Stimulated activated CD8-positive, alpha-beta memory T cell treated with anti-CD3 and anti-CD28 coated beads, Interleukin-7, amount 100 ng/mL, for 1 hour (primary cell): ENCODE results near the gene ZBTB20.

Experiments used
- DNase-seq, 2 donors: peaks; one replicate each; pipeline ENCODE4 v3.0.0-alpha.2; 2020; ENCODE audit warnings: low read depth in 2 of 2

Gene ZBTB20

GRCh38 chr3:114408736-114409670 lies 738.1 kb downstream of the ZBTB20 start:
- DNase-seq, result no peak

DNA sequence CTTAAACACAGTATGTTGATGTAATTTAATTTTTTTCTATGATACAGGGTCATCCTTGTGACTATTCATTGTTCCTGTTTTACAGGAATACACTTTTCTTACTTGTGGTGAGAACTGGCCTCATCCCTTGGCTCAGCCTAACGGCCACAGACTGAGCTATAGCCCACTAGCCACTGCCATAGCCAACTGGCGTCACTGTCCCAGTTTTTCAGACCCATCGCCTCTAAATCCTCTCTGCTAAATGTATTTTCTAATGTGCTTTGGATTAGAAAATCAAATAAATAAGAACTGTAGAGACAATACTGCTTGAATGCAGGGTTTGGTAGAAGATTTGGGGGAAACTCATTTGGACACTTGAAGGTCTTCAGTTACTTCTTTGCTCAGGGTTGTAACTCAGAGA lies 740.2 kb downstream of the ZBTB20 start:
- DNase-seq, result no peak

DNA sequence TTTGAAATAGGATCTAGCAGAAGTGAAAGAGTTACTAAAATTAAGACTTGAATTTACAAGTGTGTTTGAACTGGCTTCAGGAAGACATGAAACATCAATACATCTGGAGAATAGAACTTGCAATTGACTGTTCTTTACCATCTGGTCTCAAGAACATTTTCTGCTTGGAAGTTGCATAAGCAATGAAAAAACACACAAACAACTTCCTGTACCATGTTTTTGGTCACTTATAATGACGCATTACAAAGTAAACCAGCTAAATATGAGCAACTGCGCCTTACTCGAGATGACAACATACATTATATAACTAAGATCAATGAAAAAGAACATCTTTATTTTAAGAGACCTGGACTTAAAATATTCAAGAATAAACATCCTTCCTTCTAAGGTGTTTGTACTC lies 740.8 kb downstream of the ZBTB20 start:
- DNase-seq, result no peak

DNA sequence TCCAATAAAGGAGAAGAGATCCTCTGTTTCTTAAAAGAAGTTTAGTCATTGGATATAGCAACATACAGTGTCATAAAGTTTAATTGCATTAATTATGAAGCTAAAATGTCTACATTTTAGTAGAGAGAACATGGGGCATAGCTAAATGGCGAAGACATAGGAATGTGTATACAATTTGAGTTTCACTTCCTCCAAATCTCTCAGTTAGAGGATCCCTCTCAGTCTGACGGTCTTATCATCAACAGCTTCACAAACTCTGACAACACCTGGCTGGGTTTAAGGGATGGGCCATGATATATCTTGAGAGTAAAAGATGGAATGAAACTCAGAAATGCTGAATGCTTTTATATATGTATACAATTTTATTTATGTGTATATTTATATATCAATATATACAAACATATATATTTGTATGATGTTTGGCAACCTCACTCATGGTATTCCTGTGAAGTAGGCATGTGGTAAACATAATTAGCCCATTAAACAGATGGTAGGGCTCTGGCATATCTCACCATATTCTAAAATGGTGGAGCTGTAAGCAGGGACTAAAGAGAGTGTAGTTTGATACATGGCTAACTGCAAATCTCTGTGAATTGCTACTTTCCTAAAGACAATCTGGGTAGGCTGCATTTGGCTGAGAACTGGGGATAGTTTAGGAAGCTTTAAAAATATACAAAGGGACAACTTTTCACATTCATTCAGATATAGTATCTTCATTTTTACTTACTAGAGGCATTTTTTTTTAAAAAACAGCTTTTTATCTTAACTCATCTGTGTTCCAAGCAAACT lies 741.7 kb downstream of the ZBTB20 start:
- DNase-seq, result no peak

DNA sequence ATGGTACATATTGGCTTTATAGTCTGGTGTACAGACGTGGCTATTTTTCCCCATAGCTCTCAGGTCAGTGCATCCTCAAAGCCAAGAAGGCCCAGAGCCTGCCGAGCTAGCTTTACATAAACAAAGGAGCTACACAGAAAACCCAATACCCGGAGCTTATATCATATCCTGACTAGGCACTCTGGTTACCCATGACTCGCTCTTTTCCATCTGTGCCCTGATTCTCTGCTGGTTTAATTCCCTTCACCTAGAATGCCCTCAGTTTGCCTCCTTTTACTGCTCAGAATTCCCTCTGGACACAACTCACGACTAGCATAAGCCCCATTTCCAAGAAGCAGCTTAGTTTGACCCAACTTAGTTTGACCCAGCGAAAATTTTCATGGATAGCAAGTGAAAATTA lies 742.5 kb downstream of the ZBTB20 start:
- DNase-seq, result no peak

DNA sequence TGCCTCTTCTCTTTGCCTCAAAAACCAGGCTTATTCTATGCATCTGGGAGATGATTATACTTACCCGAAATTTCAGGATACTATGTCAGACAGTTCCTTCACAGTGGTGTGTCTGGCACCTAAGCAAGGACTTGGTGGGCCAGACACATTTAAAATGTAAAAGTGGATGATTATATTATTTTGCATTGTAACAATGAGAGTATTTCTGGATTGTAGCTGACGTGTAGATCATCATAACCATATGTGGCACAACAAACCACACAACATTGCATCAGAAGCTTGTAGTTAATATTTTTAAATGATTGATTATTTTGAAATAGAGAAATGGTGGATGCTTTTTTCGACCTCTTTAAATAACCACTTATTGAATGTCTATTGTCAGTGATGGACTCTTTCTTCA lies 744.2 kb downstream of the ZBTB20 start:
- DNase-seq, result no peak

DNA sequence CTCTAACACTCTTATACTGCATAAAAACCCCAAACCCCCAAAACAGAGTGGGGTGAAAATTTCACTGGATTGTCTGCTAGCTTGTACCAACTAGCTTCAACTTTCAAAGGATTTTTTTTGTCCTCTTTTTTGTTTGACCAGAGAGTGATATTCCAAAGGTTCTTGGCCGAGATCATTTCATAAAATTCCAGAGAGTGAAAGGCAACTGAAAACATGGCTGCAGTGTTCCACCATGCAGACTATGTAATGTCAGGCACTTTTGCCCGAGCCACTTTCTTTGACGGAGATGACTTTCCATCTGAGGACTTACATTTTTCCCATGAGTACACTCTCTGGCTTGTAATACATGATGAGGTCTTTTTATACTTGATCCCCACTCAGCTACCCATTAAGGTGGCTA lies 745.7 kb downstream of the ZBTB20 start:
- DNase-seq, result no peak

- no peak for DNase-seq
Measured at GRCh38 chr3:114400371-114400770, 746.7 kb downstream of the ZBTB20 start.

DNA sequence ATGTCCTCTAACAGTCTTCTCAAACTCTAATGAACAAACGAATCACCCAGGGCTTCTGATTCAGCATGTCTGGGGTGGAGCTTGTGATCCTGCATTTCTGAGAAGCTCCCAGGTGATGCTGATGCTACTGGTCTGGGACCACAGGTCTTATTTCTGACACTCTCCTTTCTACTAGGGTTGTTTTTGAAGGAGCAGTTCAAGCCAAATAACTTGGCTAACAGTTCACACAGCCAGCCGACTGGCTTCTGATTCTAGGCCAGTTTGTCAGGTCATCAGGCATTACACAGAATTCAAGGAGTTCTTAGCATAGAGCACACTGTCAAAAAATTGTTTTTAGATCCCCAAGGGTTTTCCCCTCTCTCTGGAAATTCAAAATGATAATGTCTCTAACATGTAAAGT lies 752.5 kb downstream of the ZBTB20 start:
- DNase-seq, result no peak

DNA sequence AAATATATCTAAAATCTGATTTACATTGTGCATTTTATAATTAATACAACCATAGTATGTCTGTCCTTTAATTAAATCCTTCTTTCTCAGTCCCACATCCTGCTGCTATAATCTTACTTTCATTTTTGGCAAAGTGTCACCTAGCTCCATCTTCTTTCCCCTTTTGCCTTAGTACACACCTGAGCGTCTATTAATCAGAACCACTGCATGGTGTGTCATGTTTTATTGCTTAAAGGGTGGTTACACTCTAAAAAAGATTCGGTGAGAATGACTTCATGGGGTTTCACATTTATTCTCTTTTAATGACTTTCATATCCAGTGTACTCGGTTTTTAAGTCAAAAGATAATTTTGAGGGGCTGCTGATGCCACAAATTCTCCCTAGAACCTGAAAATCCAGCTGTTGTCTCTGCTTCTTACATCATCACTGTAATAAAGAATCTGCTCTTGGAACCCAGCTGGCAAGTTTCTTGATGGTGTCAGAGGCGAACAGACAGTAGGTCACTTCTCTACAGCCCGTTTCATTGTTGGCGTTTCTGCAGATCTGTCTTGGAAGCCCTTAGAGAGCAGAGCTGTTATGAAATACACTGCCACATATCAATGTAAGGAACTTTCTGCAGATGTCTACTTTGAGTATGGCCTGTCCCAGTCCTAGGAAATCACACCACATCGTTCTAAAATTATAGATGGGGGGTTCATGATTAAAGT lies 753.6 kb downstream of the ZBTB20 start:
- no peak for DNase-seq

GRCh38 chr3:114392831-114393230 lies 754.3 kb downstream of the ZBTB20 start:
- DNase-seq, result no peak

DNA sequence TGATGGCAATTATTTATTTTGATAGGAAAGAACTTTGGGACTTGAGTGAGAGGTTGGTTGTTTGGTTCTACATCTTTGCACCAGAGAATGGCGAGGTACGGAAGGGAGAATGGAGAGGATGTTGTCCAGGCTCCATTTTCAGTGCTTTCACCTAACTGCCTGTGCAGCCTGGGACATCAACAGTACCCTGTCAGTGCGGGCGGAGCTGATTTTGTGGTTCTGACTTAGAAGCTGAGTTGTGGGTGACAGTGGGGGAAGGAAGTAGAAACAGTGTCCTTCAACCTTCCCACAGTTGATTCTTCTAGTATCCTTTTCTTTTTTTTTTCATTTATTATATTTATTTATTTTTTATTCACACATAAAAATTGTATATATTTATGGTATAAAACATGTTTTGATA lies 757.9 kb downstream of the ZBTB20 start:
- DNase-seq, result peak in 1 of 2 donors; percentile 3

DNA sequence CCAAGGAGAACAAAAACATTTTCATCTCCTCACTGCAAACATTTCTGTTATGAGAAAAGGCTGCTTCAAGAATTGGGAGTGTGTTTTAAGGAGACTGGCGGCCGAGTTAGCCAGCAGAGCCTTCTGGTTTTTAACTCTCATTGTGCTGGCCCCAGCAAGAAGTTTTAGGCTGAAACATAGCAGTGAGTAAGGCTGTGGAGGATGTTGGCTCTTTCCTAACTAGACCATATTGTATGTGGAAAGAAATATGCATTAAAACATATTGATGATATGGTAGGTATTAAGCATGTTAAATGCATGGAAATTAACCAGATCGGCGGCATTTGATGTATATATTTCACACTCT lies 762.6 kb downstream of the ZBTB20 start:
- DNase-seq, result no peak

DNA sequence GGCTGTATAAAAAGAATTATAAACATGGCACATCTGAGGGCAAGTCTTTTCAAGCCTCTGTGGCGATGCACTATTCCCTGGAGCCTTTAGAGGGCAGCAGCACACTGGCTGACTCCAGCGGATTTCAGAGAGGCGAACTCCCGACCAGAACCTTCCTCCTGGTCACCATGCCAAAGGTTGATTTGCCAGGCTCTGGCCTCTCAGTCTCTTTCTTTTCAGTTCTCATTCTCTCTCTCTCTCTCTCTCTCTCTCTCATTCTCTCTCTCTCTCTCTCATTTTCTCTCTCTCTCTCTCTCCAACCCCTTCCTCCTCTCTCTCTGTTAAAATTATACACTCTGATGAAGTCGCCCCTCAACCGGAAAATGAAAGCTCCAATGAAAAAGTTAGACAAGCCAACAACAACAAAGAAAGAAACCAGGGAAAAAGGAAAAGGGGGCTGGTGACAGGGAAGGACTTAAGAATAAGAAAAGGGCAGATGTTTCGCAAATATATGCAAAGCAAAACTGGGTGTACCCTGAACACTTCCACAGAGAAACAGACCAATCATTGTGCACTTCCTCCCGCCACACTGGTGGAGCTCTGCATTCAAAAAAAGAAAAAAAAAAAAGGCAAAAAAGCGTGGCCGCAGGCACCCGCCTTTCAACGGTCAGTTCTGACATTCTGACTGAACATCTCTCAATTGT lies 763.1 kb downstream of the ZBTB20 start:
- peak; percentile 25 to 36 for DNase-seq

GRCh38 chr3:114380233-114380651 lies 766.8 kb downstream of the ZBTB20 start:
- DNase-seq, result no peak

DNA sequence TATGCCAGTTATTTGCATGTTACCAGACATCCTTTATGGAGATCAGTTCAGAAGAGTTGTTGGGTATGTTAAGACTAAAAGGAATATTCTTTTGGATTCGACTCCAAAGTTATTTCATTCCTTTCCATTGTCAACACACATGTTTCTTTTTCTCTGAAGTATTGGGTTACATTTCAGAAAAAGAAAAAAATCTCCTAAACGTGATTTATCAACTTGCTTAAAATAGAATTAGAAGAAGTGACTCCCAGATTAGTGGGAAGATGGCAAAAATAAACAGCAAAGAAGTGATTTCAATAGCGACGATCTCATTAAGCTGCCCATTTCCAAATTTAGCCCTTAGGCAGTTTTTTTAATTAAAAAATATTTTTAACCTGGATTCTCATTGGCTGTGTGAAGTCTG lies 767.8 kb downstream of the ZBTB20 start:
- no peak for DNase-seq

GRCh38 chr3:114378760-114379159 lies 768.3 kb downstream of the ZBTB20 start:
- DNase-seq, result no peak

DNA sequence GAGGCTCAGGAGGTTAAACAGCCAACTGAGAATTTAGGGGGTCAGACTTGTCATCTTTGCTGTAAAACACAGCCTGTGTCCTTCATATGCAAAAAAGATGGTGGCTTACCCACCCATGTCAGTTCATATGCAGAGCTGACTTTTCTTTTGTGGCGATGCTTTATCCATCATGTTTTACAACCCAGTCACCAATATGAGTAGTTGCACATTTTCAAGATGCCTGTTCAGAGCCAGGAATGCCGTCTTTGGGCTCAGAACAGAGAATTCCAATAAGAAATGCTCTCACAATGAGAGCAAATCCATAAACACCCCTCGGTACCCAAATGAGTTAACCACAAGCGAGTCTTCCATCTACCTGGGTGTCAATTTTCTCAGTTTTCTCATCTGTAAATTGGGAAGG lies 769.7 kb downstream of the ZBTB20 start:
- DNase-seq, result no peak

DNA sequence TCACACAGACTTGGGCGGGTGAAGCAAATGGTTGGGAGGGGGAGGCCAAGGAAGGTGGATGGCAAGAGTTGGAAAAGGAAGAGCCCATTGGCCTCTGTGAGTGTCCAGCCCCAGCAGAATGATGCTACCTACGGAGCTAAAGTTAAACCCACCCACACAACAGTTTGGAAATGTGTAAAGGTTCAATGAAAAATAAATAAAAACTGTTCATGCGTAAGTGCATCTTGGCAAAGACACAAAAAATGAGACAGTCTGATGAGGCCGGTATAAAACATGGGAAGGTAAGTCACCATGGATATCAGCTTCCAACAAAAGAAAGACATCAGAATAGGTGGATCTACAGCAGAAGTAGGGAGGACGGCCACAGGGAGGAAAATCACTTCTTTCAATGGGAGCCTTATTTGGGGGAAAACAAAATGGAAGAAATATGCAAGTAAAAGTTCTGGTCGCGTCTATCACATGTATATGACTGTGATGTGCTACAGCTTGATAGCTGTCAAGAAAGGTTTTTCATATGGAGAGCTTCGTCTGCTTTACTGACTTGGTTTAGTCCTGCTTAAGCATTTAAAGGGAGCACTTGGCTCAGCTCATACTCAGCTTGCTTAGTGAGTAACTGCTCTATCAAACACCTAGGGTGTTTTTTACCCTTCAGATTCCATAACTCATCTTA lies 770.4 kb downstream of the ZBTB20 start:
- DNase-seq, result no peak

DNA sequence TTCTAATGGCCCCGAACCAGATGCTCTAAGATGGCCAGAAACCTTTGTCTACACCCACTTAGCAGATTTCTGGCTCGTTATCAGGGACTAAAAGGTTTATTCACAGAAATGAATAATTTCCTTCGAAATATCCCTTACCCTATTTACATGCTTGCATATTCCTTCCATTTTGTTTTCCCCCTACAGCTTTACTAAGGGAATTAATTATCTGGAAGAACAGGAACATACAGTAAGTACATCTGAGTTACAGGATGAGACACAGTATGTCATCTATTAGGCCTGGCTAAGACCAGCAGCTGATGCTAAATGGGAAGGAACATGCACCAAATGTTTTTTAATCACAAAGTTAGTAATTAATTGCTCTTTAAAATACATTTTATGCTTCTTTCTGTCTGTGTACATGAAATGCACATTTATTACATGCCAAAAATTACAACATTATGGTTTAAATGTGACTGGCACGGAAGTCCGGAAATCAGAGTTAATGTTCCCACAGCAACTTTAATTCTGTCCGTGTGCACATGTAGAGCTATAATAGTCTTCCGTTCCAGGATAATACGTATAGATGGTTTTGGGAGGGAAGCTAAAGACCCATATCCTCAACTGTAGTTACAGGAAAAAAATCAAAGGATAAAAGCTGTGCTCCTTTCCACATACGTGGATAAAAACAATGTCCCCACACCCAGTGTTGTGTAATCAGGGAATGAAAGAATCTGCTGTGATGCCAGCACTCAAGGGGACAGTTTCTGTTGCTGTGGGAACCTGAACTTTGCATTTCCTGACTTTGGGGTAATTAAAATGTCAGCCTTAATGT lies 771.3 kb downstream of the ZBTB20 start:
- DNase-seq, result no peak
